Esophagus muscularis mucosa (tissue), 3 donors: ENCODE measurements around the gene KREMEN1.

ENCODE experiments used
- CTCF ChIP-seq, 3 experiments: fragments of 200-600 bp in 2 of 3; fragments of 450-650 bp in 1 of 3; sonication (generic) in 2 of 3; IDR thresholded peaks; one replicate each; pipeline ENCODE4 v1.5.1; 2017 to 2019; ENCODE audit warnings: antibody characterized with exemption in 3 of 3, mild to moderate bottlenecking in 2 of 3, moderate library complexity in 1 of 3
- POLR2A ChIP-seq: fragments of 450-650 bp; IDR thresholded peaks from one replicate; pipeline ENCODE4 v1.6.1; 2017; ENCODE audit warnings: antibody characterized with exemption, moderate library complexity, mild to moderate bottlenecking, low read depth

- TF ChIP-seq CTCF (IDR thresholded peaks at IDR 0.05), result no peak
- TF ChIP-seq POLR2A, result no peak
These were observed 130.9 kb downstream of the KREMEN1 start for GRCh38 chr22:29203488-29204454.
